Measurements from ENCODE around the gene SLC4A5. TPM values are rescaled to one million over a fixed set of nuclear protein-coding genes. Genes with fewer than 3 reads are reported as not detected.

SLC4A5 gene
- total RNA-seq, 1 donor from 2014 or later: 12.6 TPM

DNA sequence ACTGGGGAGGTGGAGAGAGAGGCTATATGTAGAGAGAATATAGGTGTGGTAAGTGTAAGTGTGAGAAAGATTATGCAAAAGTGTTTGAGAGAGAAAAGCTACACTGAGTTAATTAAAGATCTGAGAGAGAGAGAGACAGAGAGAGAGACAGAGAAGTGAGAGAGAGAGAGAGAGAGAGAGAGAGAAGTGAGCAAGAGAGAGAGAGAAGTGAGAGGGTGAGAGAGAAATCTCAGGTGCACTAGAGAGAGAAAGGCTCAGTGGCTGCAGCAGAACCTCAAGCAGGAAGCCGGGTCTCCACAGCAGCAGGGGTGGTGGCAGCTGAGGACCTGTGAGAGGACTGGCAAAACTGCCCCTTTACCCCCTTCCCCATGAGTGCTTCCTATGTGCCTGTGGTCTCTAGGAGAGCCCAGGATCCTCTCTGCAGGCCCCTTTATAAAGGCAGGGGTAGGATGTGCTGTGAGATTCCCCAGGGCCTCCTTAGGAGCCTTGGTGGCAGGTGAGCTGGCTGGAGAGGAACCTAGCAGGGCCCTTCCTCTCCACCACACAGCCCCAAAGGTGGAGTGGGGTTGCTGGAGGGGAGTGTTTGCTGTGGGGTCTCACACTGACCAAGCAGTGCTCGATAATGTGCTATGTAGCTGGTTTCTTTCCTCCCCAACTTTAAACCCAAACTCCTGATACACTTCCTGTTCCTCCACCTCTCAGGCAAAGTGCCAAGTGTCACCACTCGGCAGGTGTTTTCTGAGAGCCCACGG is 52.6 kb downstream of the SLC4A5 start:
- intact Hi-C loops (cut with DNase I): no loop called here
- DNase-seq (ENCODE audit: low spot score) (no peak), ATAC-seq (no peak)

- intact Hi-C loops (cut with DNase I): no loop called here
- ATAC-seq (no peak), DNase-seq (ENCODE audit: low spot score) (no peak)
Measured at GRCh38 chr2:74290066-74290465, 53.1 kb downstream of the SLC4A5 start.

GRCh38 chr2:74286725-74287124 is 56.5 kb downstream of the SLC4A5 start:
- intact Hi-C loops (cut with DNase I): no loop called here
- ATAC-seq: no peak
- no peak for DNase-seq (ENCODE audit: low spot score)

GRCh38 chr2:74281141-74281975 is 61.9 kb downstream of the SLC4A5 start:
- ATAC-seq: no peak
- intact Hi-C loops (cut with DNase I): no loop called here
- DNase-seq (ENCODE audit: low spot score): no peak

GRCh38 chr2:74278694-74279093 is 64.5 kb downstream of the SLC4A5 start:
- DNase-seq (ENCODE audit: low spot score) (no peak), ATAC-seq (no peak)
- intact Hi-C loops (cut with DNase I): no loop called here

DNA sequence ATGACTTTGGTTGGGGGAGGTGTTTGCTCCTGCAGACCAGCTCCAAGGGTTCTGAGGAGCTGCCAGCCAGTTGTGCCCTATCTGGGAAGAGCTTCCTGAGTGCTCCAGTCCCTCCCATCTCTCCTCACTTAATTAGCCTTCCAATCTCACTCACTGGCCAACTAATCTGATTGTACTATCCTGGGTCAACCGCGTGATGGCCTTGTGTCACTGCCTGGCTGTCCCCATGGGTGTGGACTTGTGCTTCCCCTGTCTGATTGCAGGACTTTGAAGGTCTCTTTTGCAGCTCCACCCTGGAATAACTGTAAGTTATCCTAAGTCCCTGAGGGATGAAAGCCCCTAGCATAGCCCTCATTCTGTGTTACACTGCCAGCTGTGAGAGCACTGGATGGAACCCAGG is 65.0 kb downstream of the SLC4A5 start:
- intact Hi-C loops (cut with DNase I): no loop called here
- DNase-seq (ENCODE audit: low spot score) (no peak), ATAC-seq (no peak)

DNA sequence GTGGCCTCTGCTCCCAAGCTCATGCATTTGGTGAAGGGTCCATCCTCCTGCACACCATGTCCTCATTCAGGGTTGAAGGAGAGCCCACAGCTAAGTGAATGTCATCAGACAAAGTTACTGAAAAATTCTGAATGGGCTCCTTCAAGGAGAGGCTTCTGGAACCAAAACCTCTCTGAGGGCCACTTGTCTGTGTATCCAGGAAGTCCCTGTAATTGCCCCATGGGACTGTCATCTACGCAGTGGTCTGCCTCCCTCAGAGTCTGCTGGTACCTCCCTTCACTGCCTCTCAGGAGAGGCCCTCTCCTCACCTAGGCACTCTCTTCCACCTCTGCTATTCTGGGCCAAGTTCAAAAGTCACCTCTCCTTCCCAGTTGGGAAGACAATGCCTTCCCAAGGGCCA is 68.0 kb downstream of the SLC4A5 start:
- ATAC-seq (no peak), DNase-seq (ENCODE audit: low spot score) (no peak)
- intact Hi-C loops (cut with DNase I): no loop called here

- ATAC-seq: no peak
- no peak for DNase-seq (ENCODE audit: low spot score)
- intact Hi-C loops (cut with DNase I): no loop called here
Measured at GRCh38 chr2:74269667-74270066, 73.5 kb downstream of the SLC4A5 start.

DNA sequence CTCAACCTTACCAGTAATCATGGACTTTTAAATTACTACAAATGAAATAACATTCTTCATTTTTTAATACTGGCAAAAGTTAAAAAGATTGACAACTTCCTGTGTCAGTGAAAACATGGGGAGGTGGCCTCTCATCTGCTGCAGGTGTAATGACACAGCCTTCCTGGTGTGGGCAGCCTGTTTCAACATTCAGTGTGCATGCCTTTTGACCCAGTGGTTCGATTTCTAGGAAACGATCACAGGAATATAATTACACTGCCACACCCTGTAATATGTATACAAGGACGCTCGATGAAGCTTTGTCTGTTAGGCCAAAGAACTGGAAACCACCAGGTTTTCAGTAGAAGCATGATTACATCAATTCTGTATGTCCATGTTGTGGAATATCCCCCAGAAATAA is 76.1 kb downstream of the SLC4A5 start:
- DNase-seq (ENCODE audit: low spot score): no peak
- intact Hi-C loops (cut with DNase I): no loop called here
- no peak for ATAC-seq

- intact Hi-C loops (cut with DNase I): no loop called here
- no peak for ATAC-seq
- no peak for DNase-seq (ENCODE audit: low spot score)
Measured at GRCh38 chr2:74264281-74264680, 78.9 kb downstream of the SLC4A5 start.

GRCh38 chr2:74262681-74263080 is 80.5 kb downstream of the SLC4A5 start:
- no peak for DNase-seq (ENCODE audit: low spot score)
- no peak for ATAC-seq
- intact Hi-C loops (cut with DNase I): no loop called here

DNA sequence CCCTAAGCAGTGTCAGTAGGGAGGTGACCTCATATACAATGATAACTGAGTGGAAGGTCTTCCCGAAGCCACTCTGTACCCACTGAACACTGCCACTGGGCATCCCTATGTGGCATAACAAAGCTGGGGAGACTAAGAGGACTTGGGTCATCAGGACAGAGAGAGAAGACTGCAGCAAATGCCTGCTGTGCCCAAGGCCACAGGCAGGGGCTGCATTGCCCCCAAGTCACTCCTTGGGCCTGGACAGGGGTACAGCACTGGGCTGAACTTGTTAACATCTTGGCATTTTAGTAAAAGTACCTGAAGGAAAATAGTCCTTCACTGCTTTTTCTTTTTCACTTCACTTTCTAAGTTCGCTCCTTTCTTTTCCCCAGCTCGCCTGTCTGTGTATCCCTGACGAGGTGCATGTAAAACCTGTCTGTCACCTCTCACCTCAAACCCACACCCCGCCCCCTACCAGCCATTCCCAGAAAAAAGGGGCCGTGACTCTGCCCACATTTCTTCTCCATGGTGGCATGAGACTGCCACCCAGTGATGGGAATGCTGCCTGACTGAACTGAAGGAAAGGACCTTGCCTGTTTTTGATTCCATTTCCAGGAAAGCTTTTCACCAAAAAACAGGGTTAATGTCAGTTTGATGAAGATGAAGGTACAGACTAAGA is 81.9 kb downstream of the SLC4A5 start:
- intact Hi-C loops (cut with DNase I): no loop called here
- ATAC-seq (no peak), DNase-seq (ENCODE audit: low spot score) (no peak)

DNA sequence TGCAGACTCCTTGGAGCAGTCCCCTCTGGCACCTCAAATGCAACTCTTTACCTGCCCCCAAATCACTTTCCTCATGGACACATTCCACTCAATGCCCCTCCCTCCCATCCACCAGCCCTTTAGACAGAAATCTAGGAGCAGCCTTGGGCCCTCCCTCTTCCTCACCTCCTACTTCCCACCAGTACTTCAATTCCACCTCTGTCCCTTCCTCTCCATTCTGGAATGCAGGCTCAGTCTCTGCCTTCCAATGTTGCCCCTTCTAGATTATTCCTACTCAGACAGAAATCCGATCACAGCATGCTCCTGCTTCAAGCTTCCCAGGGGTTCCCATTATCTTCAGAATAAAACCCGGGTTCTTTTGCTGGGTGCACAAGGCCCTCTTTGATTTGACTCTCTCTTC is 82.7 kb downstream of the SLC4A5 start:
- no peak for DNase-seq (ENCODE audit: low spot score)
- intact Hi-C loops (cut with DNase I): no loop called here
- no peak for ATAC-seq

DNA sequence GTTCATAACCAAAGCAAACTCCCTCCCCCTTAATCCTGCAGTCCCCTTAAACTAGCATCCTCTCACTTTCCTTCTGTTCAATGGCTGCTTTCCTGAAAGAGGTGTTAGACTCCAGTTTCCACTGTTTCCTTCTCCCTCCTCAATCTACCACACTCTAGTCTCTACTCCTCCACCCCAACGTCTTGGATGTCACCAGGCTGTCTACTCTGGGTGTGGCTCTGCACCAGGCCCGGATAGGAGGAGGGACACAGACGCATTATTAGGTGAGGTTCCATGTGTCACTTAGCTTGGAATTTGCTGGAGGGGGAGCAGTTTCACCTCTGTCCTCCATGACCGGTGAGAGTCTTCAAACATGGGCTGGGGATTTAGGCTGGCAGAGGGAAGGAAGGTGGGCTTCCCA is 83.5 kb downstream of the SLC4A5 start:
- intact Hi-C loops (cut with DNase I): no loop called here
- DNase-seq (ENCODE audit: low spot score): no peak
- ATAC-seq: no peak

GRCh38 chr2:74259191-74259590 is 84.0 kb downstream of the SLC4A5 start:
- ATAC-seq (no peak), DNase-seq (ENCODE audit: low spot score) (no peak)
- intact Hi-C loops (cut with DNase I): no loop called here

DNA sequence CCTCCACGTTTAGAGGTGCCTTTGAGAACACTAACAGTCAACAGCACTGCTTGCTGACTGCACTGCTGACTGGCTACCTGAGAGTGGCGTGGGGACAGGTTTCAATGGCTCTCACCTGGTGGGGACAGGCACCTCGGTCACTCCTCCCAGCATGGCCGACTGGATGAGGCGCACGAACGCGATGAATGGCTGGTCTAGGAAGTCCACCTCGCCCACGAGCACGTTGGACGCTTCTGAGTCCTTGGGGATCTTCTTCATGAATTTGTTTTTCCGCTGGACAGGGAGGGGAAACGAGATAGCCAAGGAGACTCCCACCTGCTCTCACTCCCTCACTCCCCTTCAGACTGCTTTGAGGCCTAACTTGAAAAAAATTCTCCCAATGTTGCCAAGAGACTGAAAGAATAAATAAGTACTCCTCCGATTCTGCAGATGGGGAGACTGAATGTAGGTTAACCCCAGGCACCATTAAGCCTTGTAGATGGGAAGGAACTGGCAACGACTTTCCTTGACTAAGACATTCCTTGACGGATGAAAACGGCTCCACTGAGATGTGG is 87.5 kb downstream of the SLC4A5 start:
- no peak for DNase-seq (ENCODE audit: low spot score)
- intact Hi-C loops (cut with DNase I): no loop called here
- no peak for ATAC-seq

DNA sequence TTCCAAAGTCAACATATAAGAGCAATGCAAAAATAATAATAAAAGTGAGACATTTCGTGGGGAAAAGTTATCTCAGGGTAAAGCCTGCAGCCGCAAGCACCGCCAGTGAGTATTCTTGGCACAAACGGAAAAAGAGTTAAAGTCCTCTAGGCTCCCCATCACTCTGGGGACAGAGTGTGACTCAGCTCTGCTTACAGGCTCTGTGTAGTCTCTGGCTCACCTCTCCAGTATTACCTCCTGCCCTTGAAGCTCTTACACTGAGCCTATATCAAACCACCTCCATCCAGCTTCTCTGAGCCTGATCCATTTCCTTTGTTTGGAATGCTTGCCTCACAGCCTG is 89.3 kb downstream of the SLC4A5 start:
- DNase-seq (ENCODE audit: low spot score) (no peak), ATAC-seq (peak; percentile 47)
- intact Hi-C loops (cut with DNase I): no loop called here

- intact Hi-C loops (cut with DNase I): no loop called here
- peak; percentile 44 for ATAC-seq
- no peak for DNase-seq (ENCODE audit: low spot score)
Measured at GRCh38 chr2:74253306-74253970, 89.8 kb downstream of the SLC4A5 start.

GRCh38 chr2:74252862-74253261 is 90.4 kb downstream of the SLC4A5 start:
- DNase-seq (ENCODE audit: low spot score) (no peak), ATAC-seq (no peak)
- intact Hi-C loops (cut with DNase I): no loop called here
